GM23338 (cell line): ENCODE results near the gene LRP1B. TPM values are rescaled to one million over a fixed set of nuclear protein-coding genes. Genes with fewer than 3 reads are reported as not detected.

Experiments used
- ATAC-seq: fragments of 200-7000 bp; cut with Tn5 transposase; 3 replicates; pipeline ENCODE4 v1.9.1; 2020
- DNase-seq: peaks from one replicate; pipeline ENCODE4 v3.0.0-alpha.2; 2015; ENCODE audit warnings: low spot score
- H2AFZ ChIP-seq: fragments of 200-600 bp; sonication (generic); 2 replicates; pipeline ENCODE4 v1.8.0; 2016; ENCODE audit warnings: antibody characterized with exemption, mild to moderate bottlenecking, moderate library complexity
- H3F3A ChIP-seq: fragments of 200-600 bp; sonication (generic); replicated peaks from 2 replicates; pipeline ENCODE4 v1.8.0; 2017; ENCODE audit warnings: antibody characterized with exemption, mixed run types, low read depth
- H3K27ac ChIP-seq: fragments of 200-600 bp; sonication (generic); 2 replicates; pipeline ENCODE4 v1.6.1; 2016; ENCODE audit warnings: low read depth
- H3K27me3 ChIP-seq: fragments of 200-600 bp; sonication (generic); 2 replicates; pipeline ENCODE4 v1.8.0; 2016; ENCODE audit warnings: mild to moderate bottlenecking, mixed run types, moderate library complexity; ENCODE audit not compliant: insufficient read depth
- H3K36me3 ChIP-seq: fragments of 200-600 bp; sonication (generic); 2 replicates; pipeline ENCODE4 v1.8.0; 2016; ENCODE audit warnings: mild to moderate bottlenecking; ENCODE audit not compliant: insufficient read depth
- H3K4me1 ChIP-seq: fragments of 200-600 bp; sonication (generic); 2 replicates; pipeline ENCODE4 v1.8.0; 2016; ENCODE audit warnings: mild to moderate bottlenecking, moderate library complexity; ENCODE audit not compliant: insufficient read depth
- H3K4me2 ChIP-seq: fragments of 200-600 bp; sonication (generic); 2 replicates; pipeline ENCODE4 v1.7.1; 2017; ENCODE audit warnings: mixed run types
- H3K4me3 ChIP-seq: fragments of 200-600 bp; sonication (generic); 2 replicates; pipeline ENCODE4 v1.6.1; 2016; ENCODE audit warnings: mixed run types
- H3K79me2 ChIP-seq: fragments of 200-600 bp; sonication (generic); replicated peaks from 2 replicates; pipeline ENCODE4 v1.8.0; 2017; ENCODE audit warnings: mild to moderate bottlenecking; ENCODE audit not compliant: insufficient read depth
- H3K9me2 ChIP-seq: fragments of 200-600 bp; sonication (generic); 2 replicates; pipeline ENCODE4 v1.8.0; 2017; ENCODE audit not compliant: insufficient read depth
- H4K20me1 ChIP-seq: fragments of 200-600 bp; sonication (generic); replicated peaks from 2 replicates; pipeline ENCODE4 v1.8.0; 2017; ENCODE audit warnings: mild to moderate bottlenecking; ENCODE audit not compliant: insufficient read depth
- H3K27ac Mint-ChIP-seq: 2 replicates; pipeline ENCODE4 v1.8.0; 2020; ENCODE audit warnings: inconsistent platforms, mild to moderate bottlenecking, moderate library complexity, mixed read lengths
- H3K27me3 Mint-ChIP-seq: 3 replicates; pipeline ENCODE4 v1.8.0; 2022; ENCODE audit warnings: low read depth, mild to moderate bottlenecking, moderate library complexity, mixed read lengths, inconsistent platforms; ENCODE audit not compliant: insufficient read depth, poor library complexity
- H3K36me3 Mint-ChIP-seq: 3 replicates; pipeline ENCODE4 v1.8.0; 2021; ENCODE audit warnings: low read depth, mild to moderate bottlenecking, inconsistent platforms, moderate library complexity, mixed read lengths
- H3K4me1 Mint-ChIP-seq: 3 replicates; pipeline ENCODE4 v1.8.0; 2020; ENCODE audit warnings: mild to moderate bottlenecking, inconsistent platforms, mixed read lengths
- H3K4me3 Mint-ChIP-seq: 3 replicates; pipeline ENCODE4 v1.8.0; 2021; ENCODE audit warnings: moderate library complexity, mild to moderate bottlenecking, inconsistent platforms, mixed read lengths
- H3K9me3 Mint-ChIP-seq: 3 replicates; pipeline ENCODE4 v1.8.0; 2020; ENCODE audit warnings: moderate library complexity, mild to moderate bottlenecking, inconsistent platforms, mixed read lengths
- CREB1 ChIP-seq: fragments of 250-450 bp; sonication (Bioruptor Pico); IDR thresholded peaks from 2 replicates; pipeline ENCODE4 v1.5.0; 2020; ENCODE audit warnings: low read depth, mild to moderate bottlenecking, moderate library complexity
- EZH2 ChIP-seq: fragments of 200-600 bp; sonication (generic); IDR thresholded peaks from one replicate; pipeline ENCODE4 v1.8.0; 2017; ENCODE audit warnings: antibody characterized with exemption, mild to moderate bottlenecking, low read depth; ENCODE audit not compliant: unreplicated experiment
- EZH2phosphoT487 ChIP-seq: fragments of 200-600 bp; sonication (generic); IDR thresholded peaks from one replicate; pipeline ENCODE4 v1.8.1; 2018; ENCODE audit warnings: antibody characterized with exemption; ENCODE audit not compliant: unreplicated experiment
- JUNB ChIP-seq: IDR thresholded peaks from one replicate; pipeline ENCODE4 v1.6.1; 2016; ENCODE audit warnings: antibody characterized with exemption; ENCODE audit not compliant: unreplicated experiment
- NANOG ChIP-seq: IDR thresholded peaks from 2 replicates; pipeline ENCODE4 v1.6.1; 2016; ENCODE audit warnings: antibody characterized with exemption, borderline replicate concordance
- POLR2AphosphoS5 ChIP-seq: IDR thresholded peaks from 2 replicates; pipeline ENCODE4 v1.6.1; 2016; ENCODE audit warnings: antibody characterized with exemption, low read depth
- STAT1 ChIP-seq: IDR thresholded peaks from one replicate; pipeline ENCODE4 v1.6.1; 2016; ENCODE audit warnings: antibody characterized with exemption; ENCODE audit not compliant: unreplicated experiment
- ZNF114 ChIP-seq: fragments of 250-450 bp; sonication (Bioruptor Pico); IDR thresholded peaks from 2 replicates; pipeline ENCODE4 v1.5.0; 2020; ENCODE audit warnings: mild to moderate bottlenecking, moderate library complexity
- ZNF331 ChIP-seq: fragments of 250-450 bp; sonication (Bioruptor Pico); IDR thresholded peaks from 2 replicates; pipeline ENCODE4 v1.5.0; 2020; ENCODE audit warnings: low read depth, mild to moderate bottlenecking, moderate library complexity
- polyA plus RNA-seq: library from polyadenylated mRNA; unstranded; fragments of >200 nt; fragmentation: Nextera tagmentation; extraction: Ambion mirVana; gene quantifications from 2 replicates; pipeline ENCODE4 v1.2.1, GENCODE V29; 2016
- total RNA-seq: library from RNA; depleted of rRNA; stranded (reverse); fragments of >200 nt; shearing (Covaris generic); gene quantifications from 2 replicates; pipeline ENCODE4 v1.2.3, GENCODE V29; 2014
- TF ChIP-seq, protein P1 (sequence below): IDR thresholded peaks from one replicate; pipeline ENCODE4 v1.6.1; 2018; ENCODE audit warnings: antibody characterized with exemption; ENCODE audit not compliant: unreplicated experiment
- TF ChIP-seq, protein P2 (sequence below): IDR thresholded peaks from 2 replicates; pipeline ENCODE4 v1.6.1; 2016; ENCODE audit warnings: antibody characterized with exemption
- TF ChIP-seq, protein P3 (sequence below): fragments of 250-450 bp; sonication (Bioruptor Pico); IDR thresholded peaks from 2 replicates; pipeline ENCODE4 v1.5.0; 2020; ENCODE audit warnings: mild to moderate bottlenecking, moderate library complexity
- TF ChIP-seq, protein P4 (sequence below), 2 experiments: fragments of 200-600 bp in 1 of 2; sonication (generic) in 1 of 2; conservative IDR thresholded peaks; 2 replicates each; pipeline versions ENCODE4 v1.5.1 to v1.6.1; 2016 to 2017; ENCODE audit warnings: antibody characterized with exemption in 2 of 2, low read depth in 2 of 2, mild to moderate bottlenecking in 2 of 2, moderate library complexity in 1 of 2

LRP1B gene
- total and polyA plus RNA-seq, 2 experiments from 2014 or later, result 0.15 to 0.97 TPM

- H3K36me3 ChIP-seq, result no peaks in the 10 kb centered on the region
- no peaks in the 10 kb centered on the region for H4K20me1 ChIP-seq
- no peak overlapping the region for H3K4me3 Mint-ChIP-seq
- H3F3A ChIP-seq, result no peaks in the 10 kb centered on the region
- H3K27me3 ChIP-seq, result no peaks in the 10 kb centered on the region
- H3K79me2 ChIP-seq, result no peaks in the 10 kb centered on the region
- ATAC-seq, result no peak
- H3K4me3 ChIP-seq, result no peak overlapping the region
- no peak overlapping the region for H3K27ac ChIP-seq
- no peaks in the 10 kb centered on the region for H3K4me1 Mint-ChIP-seq
- TF ChIP-seq ZNF331 (CRISPR knock-in tag) (no peak), JUNB (no peak), ZNF114 (no peak), POLR2AphosphoS5 (no peak), STAT1 (no peak), EZH2 (no peak), EZH2phosphoT487 (no peak), NANOG (no peak), CREB1 (CRISPR knock-in tag) (no peak)
- TF ChIP-seq, protein P1, sequence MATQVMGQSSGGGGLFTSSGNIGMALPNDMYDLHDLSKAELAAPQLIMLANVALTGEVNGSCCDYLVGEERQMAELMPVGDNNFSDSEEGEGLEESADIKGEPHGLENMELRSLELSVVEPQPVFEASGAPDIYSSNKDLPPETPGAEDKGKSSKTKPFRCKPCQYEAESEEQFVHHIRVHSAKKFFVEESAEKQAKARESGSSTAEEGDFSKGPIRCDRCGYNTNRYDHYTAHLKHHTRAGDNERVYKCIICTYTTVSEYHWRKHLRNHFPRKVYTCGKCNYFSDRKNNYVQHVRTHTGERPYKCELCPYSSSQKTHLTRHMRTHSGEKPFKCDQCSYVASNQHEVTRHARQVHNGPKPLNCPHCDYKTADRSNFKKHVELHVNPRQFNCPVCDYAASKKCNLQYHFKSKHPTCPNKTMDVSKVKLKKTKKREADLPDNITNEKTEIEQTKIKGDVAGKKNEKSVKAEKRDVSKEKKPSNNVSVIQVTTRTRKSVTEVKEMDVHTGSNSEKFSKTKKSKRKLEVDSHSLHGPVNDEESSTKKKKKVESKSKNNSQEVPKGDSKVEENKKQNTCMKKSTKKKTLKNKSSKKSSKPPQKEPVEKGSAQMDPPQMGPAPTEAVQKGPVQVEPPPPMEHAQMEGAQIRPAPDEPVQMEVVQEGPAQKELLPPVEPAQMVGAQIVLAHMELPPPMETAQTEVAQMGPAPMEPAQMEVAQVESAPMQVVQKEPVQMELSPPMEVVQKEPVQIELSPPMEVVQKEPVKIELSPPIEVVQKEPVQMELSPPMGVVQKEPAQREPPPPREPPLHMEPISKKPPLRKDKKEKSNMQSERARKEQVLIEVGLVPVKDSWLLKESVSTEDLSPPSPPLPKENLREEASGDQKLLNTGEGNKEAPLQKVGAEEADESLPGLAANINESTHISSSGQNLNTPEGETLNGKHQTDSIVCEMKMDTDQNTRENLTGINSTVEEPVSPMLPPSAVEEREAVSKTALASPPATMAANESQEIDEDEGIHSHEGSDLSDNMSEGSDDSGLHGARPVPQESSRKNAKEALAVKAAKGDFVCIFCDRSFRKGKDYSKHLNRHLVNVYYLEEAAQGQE, result no peak
- TF ChIP-seq, protein P2, sequence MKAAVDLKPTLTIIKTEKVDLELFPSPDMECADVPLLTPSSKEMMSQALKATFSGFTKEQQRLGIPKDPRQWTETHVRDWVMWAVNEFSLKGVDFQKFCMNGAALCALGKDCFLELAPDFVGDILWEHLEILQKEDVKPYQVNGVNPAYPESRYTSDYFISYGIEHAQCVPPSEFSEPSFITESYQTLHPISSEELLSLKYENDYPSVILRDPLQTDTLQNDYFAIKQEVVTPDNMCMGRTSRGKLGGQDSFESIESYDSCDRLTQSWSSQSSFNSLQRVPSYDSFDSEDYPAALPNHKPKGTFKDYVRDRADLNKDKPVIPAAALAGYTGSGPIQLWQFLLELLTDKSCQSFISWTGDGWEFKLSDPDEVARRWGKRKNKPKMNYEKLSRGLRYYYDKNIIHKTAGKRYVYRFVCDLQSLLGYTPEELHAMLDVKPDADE, result no peak
- TF ChIP-seq, protein P3, sequence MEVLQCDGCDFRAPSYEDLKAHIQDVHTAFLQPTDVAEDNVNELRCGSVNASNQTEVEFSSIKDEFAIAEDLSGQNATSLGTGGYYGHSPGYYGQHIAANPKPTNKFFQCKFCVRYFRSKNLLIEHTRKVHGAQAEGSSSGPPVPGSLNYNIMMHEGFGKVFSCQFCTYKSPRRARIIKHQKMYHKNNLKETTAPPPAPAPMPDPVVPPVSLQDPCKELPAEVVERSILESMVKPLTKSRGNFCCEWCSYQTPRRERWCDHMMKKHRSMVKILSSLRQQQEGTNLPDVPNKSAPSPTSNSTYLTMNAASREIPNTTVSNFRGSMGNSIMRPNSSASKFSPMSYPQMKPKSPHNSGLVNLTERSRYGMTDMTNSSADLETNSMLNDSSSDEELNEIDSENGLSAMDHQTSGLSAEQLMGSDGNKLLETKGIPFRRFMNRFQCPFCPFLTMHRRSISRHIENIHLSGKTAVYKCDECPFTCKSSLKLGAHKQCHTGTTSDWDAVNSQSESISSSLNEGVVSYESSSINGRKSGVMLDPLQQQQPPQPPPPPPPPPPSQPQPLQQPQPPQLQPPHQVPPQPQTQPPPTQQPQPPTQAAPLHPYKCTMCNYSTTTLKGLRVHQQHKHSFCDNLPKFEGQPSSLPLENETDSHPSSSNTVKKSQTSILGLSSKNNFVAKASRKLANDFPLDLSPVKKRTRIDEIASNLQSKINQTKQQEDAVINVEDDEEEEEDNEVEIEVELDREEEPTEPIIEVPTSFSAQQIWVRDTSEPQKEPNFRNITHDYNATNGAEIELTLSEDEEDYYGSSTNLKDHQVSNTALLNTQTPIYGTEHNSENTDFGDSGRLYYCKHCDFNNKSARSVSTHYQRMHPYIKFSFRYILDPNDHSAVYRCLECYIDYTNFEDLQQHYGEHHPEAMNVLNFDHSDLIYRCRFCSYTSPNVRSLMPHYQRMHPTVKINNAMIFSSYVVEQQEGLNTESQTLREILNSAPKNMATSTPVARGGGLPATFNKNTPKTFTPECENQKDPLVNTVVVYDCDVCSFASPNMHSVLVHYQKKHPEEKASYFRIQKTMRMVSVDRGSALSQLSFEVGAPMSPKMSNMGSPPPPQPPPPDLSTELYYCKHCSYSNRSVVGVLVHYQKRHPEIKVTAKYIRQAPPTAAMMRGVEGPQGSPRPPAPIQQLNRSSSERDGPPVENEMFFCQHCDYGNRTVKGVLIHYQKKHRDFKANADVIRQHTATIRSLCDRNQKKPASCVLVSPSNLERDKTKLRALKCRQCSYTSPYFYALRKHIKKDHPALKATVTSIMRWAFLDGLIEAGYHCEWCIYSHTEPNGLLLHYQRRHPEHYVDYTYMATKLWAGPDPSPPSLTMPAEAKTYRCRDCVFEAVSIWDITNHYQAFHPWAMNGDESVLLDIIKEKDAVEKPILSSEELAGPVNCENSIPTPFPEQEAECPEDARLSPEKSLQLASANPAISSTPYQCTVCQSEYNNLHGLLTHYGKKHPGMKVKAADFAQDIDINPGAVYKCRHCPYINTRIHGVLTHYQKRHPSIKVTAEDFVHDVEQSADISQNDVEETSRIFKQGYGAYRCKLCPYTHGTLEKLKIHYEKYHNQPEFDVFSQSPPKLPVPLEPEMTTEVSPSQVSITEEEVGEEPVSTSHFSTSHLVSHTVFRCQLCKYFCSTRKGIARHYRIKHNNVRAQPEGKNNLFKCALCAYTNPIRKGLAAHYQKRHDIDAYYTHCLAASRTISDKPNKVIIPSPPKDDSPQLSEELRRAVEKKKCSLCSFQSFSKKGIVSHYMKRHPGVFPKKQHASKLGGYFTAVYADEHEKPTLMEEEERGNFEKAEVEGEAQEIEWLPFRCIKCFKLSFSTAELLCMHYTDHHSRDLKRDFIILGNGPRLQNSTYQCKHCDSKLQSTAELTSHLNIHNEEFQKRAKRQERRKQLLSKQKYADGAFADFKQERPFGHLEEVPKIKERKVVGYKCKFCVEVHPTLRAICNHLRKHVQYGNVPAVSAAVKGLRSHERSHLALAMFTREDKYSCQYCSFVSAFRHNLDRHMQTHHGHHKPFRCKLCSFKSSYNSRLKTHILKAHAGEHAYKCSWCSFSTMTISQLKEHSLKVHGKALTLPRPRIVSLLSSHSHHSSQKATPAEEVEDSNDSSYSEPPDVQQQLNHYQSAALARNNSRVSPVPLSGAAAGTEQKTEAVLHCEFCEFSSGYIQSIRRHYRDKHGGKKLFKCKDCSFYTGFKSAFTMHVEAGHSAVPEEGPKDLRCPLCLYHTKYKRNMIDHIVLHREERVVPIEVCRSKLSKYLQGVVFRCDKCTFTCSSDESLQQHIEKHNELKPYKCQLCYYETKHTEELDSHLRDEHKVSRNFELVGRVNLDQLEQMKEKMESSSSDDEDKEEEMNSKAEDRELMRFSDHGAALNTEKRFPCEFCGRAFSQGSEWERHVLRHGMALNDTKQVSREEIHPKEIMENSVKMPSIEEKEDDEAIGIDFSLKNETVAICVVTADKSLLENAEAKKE, result no peak
- TF ChIP-seq, protein P4, sequence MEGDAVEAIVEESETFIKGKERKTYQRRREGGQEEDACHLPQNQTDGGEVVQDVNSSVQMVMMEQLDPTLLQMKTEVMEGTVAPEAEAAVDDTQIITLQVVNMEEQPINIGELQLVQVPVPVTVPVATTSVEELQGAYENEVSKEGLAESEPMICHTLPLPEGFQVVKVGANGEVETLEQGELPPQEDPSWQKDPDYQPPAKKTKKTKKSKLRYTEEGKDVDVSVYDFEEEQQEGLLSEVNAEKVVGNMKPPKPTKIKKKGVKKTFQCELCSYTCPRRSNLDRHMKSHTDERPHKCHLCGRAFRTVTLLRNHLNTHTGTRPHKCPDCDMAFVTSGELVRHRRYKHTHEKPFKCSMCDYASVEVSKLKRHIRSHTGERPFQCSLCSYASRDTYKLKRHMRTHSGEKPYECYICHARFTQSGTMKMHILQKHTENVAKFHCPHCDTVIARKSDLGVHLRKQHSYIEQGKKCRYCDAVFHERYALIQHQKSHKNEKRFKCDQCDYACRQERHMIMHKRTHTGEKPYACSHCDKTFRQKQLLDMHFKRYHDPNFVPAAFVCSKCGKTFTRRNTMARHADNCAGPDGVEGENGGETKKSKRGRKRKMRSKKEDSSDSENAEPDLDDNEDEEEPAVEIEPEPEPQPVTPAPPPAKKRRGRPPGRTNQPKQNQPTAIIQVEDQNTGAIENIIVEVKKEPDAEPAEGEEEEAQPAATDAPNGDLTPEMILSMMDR (conservative IDR thresholded peaks at IDR 0.05; ENCODE audit: low read depth in 2 of 2), result no peak
- H3K27ac Mint-ChIP-seq, result no peak overlapping the region; the same call in 1 of the 2 replicates
- H3K4me1 ChIP-seq, result no peaks in the 10 kb centered on the region
- H3K9me3 Mint-ChIP-seq, result no peaks in the 10 kb centered on the region
- H2AFZ ChIP-seq, result peak overlapping the region; percentile 16; the same call in 1 of the 2 replicates
- no peaks in the 10 kb centered on the region for H3K36me3 Mint-ChIP-seq
- no peak for DNase-seq
- H3K9me2 ChIP-seq, result no peaks in the 10 kb centered on the region
- H3K27me3 Mint-ChIP-seq, result peaks cover 2% of the 10 kb centered on the region
- H3K4me2 ChIP-seq, result no peak overlapping the region
These were observed 45.1 kb upstream of the LRP1B start for GRCh38 chr2:142175813-142176338.
